Loucy (cell line): ENCODE data around the gene CCDC57.

Experiments used
- CTCF ChIP-seq: fragments of 200-600 bp; sonication (generic); conservative IDR thresholded peaks from 2 replicates; pipeline ENCODE4 v1.5.1; 2014; ENCODE audit warnings: mild to moderate bottlenecking, antibody characterized with exemption, low read length
- EZH2phosphoT487 ChIP-seq: fragments of 200-600 bp; IDR thresholded peaks from 2 replicates; pipeline ENCODE4 v1.6.1; 2018; ENCODE audit warnings: antibody characterized with exemption, mild to moderate bottlenecking, moderate library complexity, borderline replicate concordance

GRCh38 chr17:82218349-82219075 is 5.9 kb upstream of the CCDC57 start:
- TF ChIP-seq CTCF (no peak), EZH2phosphoT487 (no peak)
